ENCODE measurements around the gene SLC30A3. TPM values are rescaled to one million over a fixed set of nuclear protein-coding genes. Genes with fewer than 3 reads are reported as not detected.
A peak's percentile ranks its signal among the peaks of the same experiment; 100 is the strongest.

The SLC30A3 gene
- total RNA-seq, 2 donors from 2014 or later, result 1.5 to 2.8 TPM

- Mint-ChIP-seq H3K36me3 (ENCODE audit: low read depth) (no peaks in the 10 kb centered on the region), H3K4me1 (peaks cover 15% of the 10 kb centered on the region), H3K9me3 (no peaks in the 10 kb centered on the region), H3K4me3 (peak overlapping the region; percentile 55), H3K27me3 (ENCODE audit: insufficient read depth) (peaks cover 20% of the 10 kb centered on the region), H3K27ac (no peak overlapping the region)
- peaks cover 68% of the 10 kb centered on the region for H3K27me3 ChIP-seq (ENCODE audit: control insufficient read depth, insufficient read depth, low read length, poor library complexity, severe bottlenecking)
- H3K9ac ChIP-seq (ENCODE audit: extremely low read depth, low read length, poor library complexity, severe bottlenecking), result no peak overlapping the region
- no peak for TF ChIP-seq CTCF (conservative IDR thresholded peaks at IDR 0.05)
- H3K36me3 ChIP-seq (ENCODE audit: control insufficient read depth, insufficient read depth, low read length), result no peaks in the 10 kb centered on the region
- no peak for DNase-seq
- H3K4me3 ChIP-seq (ENCODE audit: low read length), result no peak overlapping the region
- H3K27ac ChIP-seq (ENCODE audit: low read depth, low read length), result no peak overlapping the region
- H3K9me3 ChIP-seq (ENCODE audit: control insufficient read depth, low read length), result no peaks in the 10 kb centered on the region
- H3K4me1 ChIP-seq (ENCODE audit: control insufficient read depth, insufficient read depth, low read length), result no peaks in the 10 kb centered on the region
Observed at GRCh38 chr2:27265536-27265870, 2.7 kb upstream of the SLC30A3 start.

GRCh38 chr2:27264753-27265535, 2.1 kb upstream of the SLC30A3 start:
- Histone ChIP-seq H3K27ac (ENCODE audit: low read depth, low read length) (no peak overlapping the region), H3K9ac (ENCODE audit: extremely low read depth, low read length, poor library complexity, severe bottlenecking) (no peak overlapping the region), H3K4me1 (ENCODE audit: control insufficient read depth, insufficient read depth, low read length) (no peaks in the 10 kb centered on the region), H3K4me3 (ENCODE audit: low read length) (peak overlapping the region; percentile 78), H3K9me3 (ENCODE audit: control insufficient read depth, low read length) (no peaks in the 10 kb centered on the region), H3K36me3 (ENCODE audit: control insufficient read depth, insufficient read depth, low read length) (no peaks in the 10 kb centered on the region), H3K27me3 (ENCODE audit: control insufficient read depth, insufficient read depth, low read length, poor library complexity, severe bottlenecking) (peaks cover 74% of the 10 kb centered on the region)
- Mint-ChIP-seq H3K27ac (no peak overlapping the region), H3K4me3 (peak overlapping the region; percentile 55), H3K4me1 (peaks cover 14% of the 10 kb centered on the region), H3K36me3 (ENCODE audit: low read depth) (no peaks in the 10 kb centered on the region), H3K27me3 (ENCODE audit: insufficient read depth) (peaks cover 25% of the 10 kb centered on the region), H3K9me3 (no peaks in the 10 kb centered on the region)
- peak; percentile 95 for DNase-seq
- TF ChIP-seq CTCF (conservative IDR thresholded peaks at IDR 0.05), result peak; percentile 88
- 6 to 11% methylated on average over 29 to 56 of the region's 56 CpGs for WGBS, 2 experiments (ENCODE audit: insufficient coverage in 1 of 2, insufficient read length in 1 of 2)

GRCh38 chr2:27264253-27264752, 1.5 kb upstream of the SLC30A3 start:
- no peak overlapping the region for H3K27ac Mint-ChIP-seq
- WGBS, 2 experiments (ENCODE audit: insufficient coverage in 1 of 2, insufficient read length in 1 of 2), result 1 to 12% methylated on average over 3 to 38 of the region's 38 CpGs
- peak overlapping the region; percentile 55 for H3K4me3 Mint-ChIP-seq
- H3K9me3 Mint-ChIP-seq, result no peaks in the 10 kb centered on the region
- no peaks in the 10 kb centered on the region for H3K4me1 ChIP-seq (ENCODE audit: control insufficient read depth, insufficient read depth, low read length)
- peak; percentile 87 for DNase-seq
- H3K36me3 ChIP-seq (ENCODE audit: control insufficient read depth, insufficient read depth, low read length), result no peaks in the 10 kb centered on the region
- H3K27ac ChIP-seq (ENCODE audit: low read depth, low read length), result no peak overlapping the region
- H3K4me1 Mint-ChIP-seq, result peaks cover 14% of the 10 kb centered on the region
- H3K27me3 ChIP-seq (ENCODE audit: control insufficient read depth, insufficient read depth, low read length, poor library complexity, severe bottlenecking), result peaks cover 80% of the 10 kb centered on the region
- no peak for TF ChIP-seq CTCF (conservative IDR thresholded peaks at IDR 0.05)
- no peaks in the 10 kb centered on the region for H3K36me3 Mint-ChIP-seq (ENCODE audit: low read depth)
- no peaks in the 10 kb centered on the region for H3K9me3 ChIP-seq (ENCODE audit: control insufficient read depth, low read length)
- H3K9ac ChIP-seq (ENCODE audit: extremely low read depth, low read length, poor library complexity, severe bottlenecking), result no peak overlapping the region
- peaks cover 31% of the 10 kb centered on the region for H3K27me3 Mint-ChIP-seq (ENCODE audit: insufficient read depth)
- H3K4me3 ChIP-seq (ENCODE audit: low read length), result peak overlapping the region; percentile 78
